GM21526 (cell line): ENCODE data around the gene NOP10.
A peak's percentile ranks its signal among the peaks of the same experiment; 100 is the strongest.
"Not testable (repeated sequence)": the region's sequence is repeated elsewhere in the genome, so short reads cannot be mapped to it uniquely, and the experiment has no call there.

ENCODE experiments used
- ATAC-seq: cut with Tn5 transposase; IDR thresholded peaks from one replicate; pipeline ENCODE4 v1.9.1; 2021; ENCODE audit warnings: moderate library complexity; ENCODE audit not compliant: unreplicated experiment, low FRiP score

Gene NOP10

DNA sequence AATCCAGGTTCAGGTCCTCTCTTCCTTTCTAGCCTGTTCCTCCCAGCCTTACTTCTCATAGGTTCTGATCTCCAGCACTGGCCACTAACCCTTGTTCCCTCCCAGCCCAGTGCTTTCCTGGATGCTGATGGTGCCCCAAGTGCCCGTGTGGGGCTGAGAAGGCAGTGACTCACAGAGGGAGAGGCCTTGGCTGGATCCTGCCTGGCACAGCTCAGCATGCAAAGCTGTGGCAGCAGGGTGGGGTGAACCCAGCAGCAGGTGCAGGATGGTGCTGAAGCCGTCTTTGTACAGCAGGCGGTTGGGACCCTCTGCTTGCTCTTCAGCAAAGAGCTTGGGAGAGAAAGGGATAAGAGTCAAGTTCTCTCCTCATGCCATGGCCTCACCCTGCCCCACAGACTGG lies 16.5 kb upstream of the NOP10 start:
- ATAC-seq: no peak

DNA sequence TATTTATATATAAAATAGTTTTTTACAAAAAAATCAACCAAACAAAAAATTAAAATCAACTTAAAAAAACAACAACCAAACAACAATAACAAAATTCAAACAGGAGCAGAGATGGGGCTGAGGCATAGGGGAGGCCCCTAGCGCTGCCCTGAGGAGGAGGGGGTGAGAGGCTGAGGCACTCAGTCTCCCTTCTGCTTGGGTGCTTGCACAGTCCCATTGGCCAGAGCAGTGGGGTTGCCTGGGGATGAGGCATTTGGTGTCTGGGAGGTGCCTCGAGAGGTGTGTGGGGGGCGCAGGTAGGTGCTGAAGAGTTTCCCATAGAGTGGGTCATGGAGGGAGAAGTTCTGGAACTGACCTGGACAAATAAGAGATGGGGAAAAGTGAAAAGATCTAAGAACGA lies 16.0 kb upstream of the NOP10 start:
- ATAC-seq: no peak

DNA sequence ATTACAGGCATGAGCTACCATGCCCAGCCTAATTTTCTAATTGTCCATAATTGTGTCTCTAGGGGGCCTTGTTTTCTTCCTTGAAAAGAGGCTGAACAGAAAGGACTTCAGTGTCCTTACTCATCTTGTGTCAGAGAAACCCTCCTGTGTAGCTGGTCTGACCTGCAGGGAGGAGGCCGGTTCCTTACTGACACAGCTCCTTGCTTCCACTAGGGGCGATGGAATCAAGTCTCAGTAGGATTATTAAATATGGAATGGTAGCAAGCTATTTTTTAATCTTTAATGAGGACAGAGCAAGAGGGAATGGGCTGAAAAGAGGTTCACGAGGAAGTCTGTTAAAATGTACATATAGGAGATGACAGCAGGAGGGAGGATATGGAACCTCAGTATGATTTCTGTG lies 15.4 kb upstream of the NOP10 start:
- no peak for ATAC-seq

DNA sequence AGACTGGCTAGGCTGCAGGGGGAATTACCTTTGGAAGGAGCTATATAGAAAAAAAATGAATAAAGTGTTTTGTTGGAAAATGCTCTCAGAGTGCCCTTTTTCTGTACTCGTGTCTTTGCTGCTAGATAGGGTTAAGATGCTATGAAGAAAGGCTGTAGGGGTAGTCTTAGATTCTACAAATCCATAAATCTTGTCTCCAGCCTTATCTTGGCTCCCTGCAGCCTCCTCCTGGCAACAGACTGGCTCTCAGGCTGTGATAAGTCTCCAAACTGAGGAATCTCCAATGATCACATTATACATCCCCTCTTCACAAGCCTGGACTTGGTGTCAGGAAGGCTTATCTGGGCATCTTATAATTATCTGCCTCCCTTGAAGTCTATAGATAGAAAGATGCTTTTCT lies 14.7 kb upstream of the NOP10 start:
- ATAC-seq: no peak

DNA sequence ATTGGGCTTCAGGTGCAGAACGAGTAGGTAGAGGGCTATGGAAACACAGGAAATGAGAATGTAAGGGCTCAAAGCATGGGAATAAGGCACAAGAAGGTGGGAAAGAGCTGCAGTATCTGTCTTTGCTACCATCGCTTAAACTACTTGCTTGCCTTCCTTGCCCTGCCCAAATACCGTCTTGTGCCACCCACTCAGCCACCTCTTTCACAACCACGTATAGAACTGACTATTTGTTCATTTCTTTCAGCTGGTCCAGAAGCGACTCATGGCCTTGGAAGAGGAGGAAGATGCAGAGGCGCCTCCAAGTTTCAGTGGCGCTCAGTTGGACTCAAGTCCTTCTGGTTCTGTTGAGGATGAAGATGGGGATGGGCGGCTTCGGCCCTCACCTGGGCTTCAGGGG lies 12.3 kb upstream of the NOP10 start:
- no peak for ATAC-seq

DNA sequence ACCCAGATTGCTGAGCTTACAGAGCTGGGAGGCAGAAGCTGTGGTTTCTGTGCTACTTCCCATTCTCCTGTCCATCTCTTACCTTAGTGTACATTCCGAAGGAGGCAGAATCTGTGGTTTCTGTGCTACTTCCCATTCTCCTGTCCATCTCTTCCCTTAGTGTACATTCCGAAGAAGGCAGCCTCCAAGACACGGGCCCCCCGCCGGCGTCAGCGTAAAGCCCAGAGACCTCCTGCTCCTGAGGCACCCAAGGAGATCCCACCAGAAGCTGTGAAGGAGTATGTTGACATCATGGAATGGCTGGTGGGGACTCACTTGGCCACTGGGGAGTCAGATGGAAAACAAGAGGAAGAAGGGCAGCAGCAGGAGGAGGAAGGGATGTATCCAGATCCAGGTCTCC lies 11.3 kb upstream of the NOP10 start:
- no peak for ATAC-seq

DNA sequence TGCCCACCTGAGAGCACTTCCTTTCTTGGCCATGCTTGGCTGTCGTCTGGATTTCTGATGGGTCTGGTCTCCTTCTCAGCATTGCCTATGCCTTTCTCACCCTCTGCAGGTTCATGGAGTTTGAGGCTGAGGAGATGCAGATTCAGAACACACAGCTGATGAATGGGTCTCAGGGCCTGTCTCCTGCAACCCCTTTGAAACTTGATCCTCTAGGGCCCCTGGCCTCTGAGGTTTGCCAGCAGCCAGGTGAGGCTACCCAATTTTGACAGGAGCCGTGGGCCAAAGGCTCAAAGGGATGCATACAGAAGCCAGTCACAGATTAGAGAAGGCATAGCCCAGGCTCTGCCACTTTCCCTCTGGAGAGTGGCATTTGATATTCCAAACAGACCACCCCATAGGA lies 10.7 kb upstream of the NOP10 start:
- no peak for ATAC-seq

DNA sequence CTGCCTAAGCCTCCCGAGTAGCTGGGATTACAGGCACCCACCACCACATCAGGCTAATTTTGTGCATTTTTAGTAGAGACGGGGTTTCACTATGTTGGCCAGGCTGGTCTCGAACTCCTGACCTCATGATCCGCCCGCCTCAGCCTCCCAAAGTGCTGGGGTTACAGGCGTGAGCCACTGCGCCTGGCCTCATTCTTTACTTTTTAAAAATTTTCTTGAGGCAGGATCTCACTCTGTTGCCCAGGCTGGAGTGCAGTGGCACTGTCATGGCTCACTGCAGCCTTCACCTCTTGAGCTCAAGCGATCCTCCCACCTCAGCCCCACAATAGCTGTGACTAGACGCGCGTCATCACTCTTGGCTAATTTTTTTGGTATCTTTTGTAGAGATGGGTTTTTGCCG lies 10.1 kb upstream of the NOP10 start:
- not testable (repeated sequence) for ATAC-seq

DNA sequence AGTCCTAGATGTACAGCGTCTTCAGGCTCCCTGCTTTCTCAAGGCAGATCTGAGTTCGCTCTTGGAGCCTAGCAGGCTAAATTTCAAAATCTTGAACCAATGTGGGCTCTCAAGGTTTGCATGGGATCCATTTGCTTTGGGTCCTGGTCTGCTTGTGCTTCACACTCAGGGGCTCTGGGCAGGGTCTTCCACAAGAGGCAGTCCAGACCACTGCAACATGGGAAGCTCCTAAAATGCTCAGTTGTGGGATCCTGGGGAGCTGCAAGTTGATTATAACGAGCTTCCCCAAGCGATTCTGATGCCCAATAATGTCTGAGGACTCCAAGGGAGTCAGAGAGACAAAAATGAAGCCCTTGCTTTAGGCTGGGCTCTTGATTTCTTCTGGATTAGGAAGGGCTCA lies 6.8 kb upstream of the NOP10 start:
- no peak for ATAC-seq

DNA sequence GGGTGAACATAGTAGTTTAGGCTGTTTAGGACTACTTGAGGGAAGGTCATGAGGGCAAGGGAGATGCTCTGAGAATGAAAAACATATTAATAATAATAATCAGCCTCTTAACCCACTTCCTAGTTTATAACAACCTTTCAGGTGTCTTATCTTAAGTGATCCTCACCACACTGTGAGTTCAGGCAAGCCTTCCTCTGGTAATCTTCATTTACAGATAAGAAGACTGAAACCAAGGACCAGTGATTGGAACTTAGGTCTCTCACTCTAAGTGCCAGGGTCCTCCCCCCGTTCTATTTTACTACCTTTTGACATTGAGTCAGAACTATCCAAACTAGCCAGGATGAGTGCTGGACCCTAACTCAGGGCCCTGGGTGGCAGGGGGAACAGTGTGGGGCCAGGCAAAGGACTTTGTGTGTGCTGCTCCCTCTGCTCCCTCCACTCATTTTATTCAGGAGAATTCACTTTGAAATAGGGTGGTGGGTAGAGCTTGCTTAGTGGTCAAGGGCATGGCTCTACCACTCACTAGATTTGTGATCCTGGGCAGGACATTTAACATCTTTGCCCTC lies 5.9 kb upstream of the NOP10 start:
- ATAC-seq: no peak

DNA sequence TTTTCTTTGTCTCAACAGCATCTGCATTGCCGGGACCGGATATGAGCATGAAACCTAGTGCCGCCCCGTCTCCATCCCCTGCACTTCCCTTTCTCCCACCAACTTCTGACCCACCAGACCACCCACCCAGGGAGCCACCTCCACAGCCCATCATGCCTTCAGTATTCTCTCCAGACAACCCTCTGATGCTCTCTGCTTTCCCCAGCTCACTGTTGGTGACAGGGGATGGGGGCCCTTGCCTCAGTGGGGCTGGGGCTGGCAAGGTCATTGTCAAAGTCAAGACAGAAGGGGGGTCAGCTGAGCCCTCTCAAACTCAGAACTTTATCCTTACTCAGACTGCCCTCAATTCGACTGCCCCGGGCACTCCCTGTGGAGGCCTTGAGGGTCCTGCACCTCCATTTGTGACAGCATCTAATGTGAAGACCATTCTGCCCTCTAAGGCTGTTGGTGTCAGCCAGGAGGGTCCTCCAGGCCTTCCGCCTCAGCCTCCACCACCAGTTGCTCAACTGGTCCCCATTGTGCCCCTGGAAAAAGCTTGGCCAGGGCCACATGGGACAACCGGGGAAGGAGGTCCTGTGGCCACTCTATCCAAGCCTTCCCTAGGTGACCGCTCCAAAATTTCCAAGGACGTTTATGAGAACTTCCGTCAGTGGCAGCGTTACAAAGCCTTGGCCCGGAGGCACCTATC lies 5.2 kb upstream of the NOP10 start:
- ATAC-seq: no peak

DNA sequence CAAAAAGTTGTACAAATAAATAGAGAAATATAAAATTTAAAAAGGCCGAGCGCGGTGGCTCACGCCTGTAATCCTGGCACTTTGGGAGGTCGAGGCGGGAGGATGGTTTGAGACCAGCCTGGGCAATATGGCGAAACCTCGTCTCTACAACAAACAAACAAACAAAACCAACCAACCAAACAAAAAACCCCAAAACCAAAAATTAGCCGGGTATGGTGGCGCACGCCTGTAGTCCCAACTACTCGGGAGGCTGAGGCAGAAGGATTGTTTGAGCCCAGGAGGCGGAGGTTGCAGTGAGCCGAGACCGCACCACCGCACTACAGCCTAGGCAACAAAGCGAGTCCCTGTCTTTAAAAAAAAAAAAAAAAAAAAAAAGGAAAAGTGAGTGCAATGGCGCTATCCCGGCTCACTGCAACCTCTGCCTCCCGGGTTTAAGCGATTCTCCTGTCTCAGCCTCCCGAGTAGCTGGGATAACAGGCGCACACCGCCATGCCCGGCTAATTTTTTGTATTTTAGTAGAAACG lies 661 bp downstream of the NOP10 start:
- not testable (repeated sequence) for ATAC-seq

DNA sequence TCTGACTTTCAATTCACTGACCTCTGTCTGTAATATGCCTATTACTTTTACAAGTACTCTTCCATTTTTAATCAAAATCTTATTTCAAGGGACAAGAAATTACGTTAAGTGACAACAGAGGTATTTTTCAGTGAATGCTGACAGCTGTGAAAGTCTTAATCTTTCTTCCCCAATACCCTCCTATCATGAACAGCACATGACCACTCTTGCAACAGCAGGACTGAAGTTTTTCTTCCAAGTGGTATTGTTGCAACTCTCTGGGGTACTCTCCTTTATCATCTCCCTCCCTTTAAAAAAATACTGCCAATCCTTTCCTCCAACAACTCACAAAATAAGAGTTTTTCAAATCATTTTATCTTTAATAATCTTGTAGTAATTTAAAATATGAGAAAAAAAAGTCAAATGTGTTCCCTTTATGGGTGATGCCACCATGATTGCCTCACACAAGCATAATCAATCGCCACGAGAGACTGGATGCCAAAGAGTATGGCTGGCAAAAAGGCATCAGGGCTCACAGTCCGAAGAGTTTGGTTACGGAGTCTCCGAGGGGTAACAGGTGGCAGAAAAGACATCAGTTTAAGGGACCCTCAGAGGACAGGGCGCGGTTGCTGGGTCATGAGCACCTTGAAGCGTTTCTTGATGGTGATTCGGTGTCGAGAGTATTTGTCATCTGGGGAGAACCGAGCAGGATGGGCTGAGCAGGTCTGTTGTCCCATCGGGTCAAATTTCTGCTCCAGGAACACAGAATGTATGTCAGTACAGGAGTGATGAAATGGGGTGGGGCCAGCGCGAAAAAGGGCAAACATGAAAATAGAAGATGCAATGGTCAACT lies 1.3 kb downstream of the NOP10 start:
- no peak for ATAC-seq

DNA sequence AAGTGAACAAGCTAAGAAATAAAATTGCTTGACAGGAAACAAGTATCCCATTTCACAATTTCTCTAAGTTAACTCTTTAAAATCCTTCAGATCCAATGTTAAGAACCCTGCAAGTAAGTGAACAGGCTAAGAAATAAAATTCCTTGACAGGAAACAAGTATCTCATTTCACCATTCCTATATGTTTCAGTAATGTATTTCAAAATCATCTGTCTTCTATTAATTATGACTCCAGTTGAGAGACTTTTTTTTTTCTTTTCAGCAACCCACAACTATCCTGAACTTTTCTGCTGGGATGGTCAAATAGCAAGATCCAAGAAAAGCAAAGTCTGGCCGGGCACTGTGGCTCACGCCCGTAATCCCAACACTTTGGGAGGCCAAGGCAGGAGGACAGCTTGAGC lies 3.0 kb downstream of the NOP10 start:
- no peak for ATAC-seq

DNA sequence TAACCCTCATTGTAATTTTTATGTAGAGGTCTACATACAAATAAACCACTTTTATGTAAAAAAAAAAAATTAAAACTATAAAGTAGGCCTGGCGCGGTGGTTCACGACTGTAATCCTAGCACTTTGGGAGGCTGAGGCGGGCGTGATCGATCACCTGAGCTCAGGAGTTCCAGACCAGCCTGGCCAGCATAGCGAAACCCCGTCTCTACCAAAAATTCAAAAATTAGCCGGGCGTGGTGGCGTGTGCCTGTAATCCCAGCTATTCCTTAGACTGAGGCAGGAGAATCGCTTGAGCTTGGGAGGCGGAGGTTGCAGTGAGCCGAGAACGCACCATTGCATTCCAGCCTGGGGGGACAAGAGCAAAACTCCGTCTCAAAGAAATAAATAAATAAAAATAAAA lies 4.6 kb downstream of the NOP10 start:
- ATAC-seq: no peak

DNA sequence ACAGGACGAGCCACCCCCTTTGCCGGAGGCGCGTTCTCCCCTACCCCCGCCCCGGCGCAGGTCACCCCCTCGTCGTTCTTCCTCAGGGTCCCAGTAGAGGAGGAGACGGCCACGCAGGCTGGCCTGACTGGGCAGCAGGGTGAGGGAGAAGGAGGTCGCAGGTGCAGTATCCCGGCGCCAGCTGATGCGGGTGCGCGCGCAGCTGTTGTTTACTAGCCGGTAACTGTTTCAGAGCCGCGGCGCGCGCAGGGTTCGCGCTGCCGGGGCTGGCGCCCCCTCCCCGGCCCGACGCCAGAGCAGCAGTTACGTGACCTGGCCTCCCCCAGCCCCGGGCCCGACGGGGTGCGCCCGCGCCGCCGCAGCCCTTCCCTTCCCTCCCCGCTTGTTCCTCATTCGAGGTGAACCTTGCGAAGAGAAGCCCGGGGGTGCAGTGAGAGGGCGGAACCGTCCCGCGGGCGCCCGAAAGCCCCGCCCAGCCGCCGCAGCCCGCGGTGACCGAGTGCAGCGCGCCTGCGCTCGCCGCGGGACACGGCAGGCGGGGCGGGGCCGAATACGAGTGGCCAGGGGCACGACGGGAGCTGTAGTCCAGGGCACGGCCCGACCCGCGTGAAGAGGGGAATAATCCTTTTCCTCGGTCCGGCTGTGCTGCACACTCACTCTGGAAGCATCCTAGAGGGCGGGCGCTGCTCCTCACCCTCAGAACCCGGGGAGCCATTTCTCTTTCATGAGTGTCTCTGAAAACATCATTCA lies 5.2 kb downstream of the NOP10 start, which contains the start of gene SLC12A6:
TSS of gene SLC12A6 (minus strand) at position 225 of the 750 bp plus-strand sequence. CDS start 1,101 bp downstream, outside the sequence.
- peak; percentile 60 for ATAC-seq

DNA sequence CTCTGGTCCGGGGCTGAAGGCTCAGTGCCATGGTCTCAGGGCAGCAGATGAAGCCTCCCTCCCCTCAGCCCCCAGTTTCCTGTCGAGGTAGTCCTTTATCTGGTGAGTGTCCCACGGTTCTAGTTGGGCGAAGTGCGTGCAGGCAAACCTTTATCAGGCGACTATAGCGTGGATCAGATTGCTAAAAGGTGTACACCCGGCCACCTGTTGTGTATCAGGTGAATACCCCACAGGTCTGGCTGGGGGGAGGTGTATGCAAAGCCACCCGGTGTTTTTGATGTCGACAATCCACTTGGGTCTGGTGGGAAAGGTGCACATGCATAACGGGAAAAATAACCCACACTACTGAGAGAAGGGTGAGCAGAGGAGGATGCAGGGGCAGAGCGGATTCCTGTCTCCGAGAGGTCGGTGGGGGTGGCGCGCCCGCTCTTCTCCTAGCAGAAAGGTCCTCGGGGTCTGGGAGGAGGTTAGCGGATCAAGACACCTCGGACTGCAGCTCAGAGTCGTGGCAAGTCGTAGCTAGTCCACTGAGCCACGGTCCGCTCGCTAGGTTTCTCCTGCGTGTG lies 5.9 kb downstream of the NOP10 start:
- ATAC-seq: peak; percentile 7

DNA sequence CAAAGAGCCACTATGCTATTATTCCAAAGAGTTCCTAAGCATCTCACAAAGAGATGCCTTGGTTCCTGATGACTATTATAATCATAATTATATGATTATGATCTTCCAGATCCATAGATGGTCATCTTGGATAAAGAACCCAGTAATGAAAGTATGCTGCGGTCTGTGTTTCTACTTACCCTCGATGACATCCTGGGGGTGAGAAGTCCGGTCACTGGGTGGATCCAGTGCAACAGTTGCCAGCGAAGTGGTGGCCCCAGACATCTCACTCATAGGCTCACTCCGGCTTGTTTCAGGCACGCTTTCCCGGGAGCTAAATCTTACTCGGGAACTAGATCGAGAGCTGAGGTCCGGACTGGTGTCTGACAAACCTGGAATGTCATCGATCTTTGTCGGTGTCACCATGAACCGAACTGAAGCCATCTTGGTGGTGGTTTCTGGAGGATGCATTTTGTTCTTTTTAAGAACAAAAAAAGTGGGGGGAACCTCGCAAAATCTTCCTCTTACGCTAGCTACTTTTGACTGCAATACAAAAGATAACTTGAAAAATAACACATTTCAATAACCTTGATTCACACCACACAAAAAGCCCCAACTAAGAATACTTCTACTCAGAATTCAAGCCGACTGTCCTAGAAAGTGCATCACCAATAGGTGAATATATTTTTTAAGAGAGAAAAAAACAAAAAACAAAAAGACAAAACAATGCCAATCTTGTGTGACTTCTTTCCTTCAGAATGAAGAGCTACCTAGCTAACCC lies 6.5 kb downstream of the NOP10 start:
- ATAC-seq: no peak

DNA sequence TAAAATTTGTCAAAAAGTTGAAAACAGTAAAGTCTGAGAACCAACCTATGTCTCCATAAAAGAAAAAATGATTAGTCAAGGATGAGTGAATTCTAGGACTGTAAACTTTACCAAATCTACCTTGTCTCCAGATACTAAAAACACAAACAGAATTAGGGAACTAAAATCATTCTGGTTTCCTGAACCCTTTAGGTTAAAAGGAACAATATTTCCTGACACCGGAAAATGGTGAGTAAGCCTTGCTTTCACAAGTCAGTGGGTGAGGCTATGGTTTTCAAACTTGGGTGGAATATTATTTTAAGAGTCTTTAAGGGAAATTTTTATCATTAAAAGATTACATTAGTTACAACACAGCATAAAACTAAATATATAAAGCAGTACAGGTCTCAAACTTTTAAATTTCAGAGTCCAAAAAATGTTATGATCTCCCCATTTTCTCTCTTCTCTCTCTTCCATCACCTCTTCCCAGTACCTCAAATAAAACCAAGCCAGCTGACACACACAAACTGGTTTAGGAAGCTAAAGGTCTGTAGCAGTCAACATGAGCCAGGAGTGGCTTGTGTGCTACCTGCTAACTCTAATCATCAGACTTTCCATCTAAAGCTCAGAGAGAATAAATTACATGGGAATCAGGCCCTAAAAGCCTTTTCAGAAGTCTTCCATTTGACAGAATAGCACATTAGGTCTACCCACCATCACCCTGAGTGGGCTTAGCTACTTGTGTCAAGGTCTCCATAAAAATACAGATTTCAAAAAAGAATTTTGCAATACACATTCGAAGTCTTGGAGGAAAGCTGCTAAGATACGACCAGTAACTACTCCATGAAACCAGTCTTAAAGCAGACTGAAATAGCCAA lies 7.5 kb downstream of the NOP10 start:
- ATAC-seq: no peak
